T-cell (primary cell): ENCODE results near the gene GRAP2. TPM values are rescaled to one million over a fixed set of nuclear protein-coding genes. Genes with fewer than 3 reads are reported as not detected.
"Not testable (repeated sequence)": the region's sequence is repeated elsewhere in the genome, so short reads cannot be mapped to it uniquely, and the experiment has no call there.

Experiments
- ATAC-seq, 4 experiments: fragments of 200-7000 bp in 3 of 4; fragments of 150-1000 bp in 1 of 4; cut with Tn5 transposase; replicated peaks in 1 of 4; 1 replicate in 3 of 4; 2 replicates in 1 of 4; pipeline ENCODE4 v1.10.0; 2021; ENCODE audit warnings: moderate library complexity in 3 of 4, mild to moderate bottlenecking in 2 of 4, moderate number of reproducible peaks in 1 of 4
- CTCF ChIA-PET, 2 donors: fragments of 300-600 bp; sonication (Branson Sonifier 250); formaldehyde crosslinking; loops; one replicate each; lab custom pipeline; 2022; ENCODE audit warnings: antibody characterized with exemption in 2 of 2; lab: Charles Lee
- POLR2A ChIA-PET, 2 donors: fragments of 300-600 bp; sonication (Branson Sonifier 250); formaldehyde crosslinking; loops; one replicate each; lab custom pipeline; 2022; ENCODE audit warnings: antibody characterized with exemption in 2 of 2; lab: Charles Lee
- DNase-seq, 35 experiments: peaks; one replicate each; pipeline versions ENCODE4 v3.0.0 to v3.0.0-alpha.2; 2013 to 2023
- H3K27ac ChIP-seq: one replicate; pipeline ENCODE4 v1.5.1; 2013; ENCODE audit warnings: low read length
- H3K27me3 ChIP-seq, 2 experiments: replicated peaks in 1 of 2; 1 replicate in 1 of 2; 2 replicates in 1 of 2; pipeline versions ENCODE4 v1.6.1 to v1.7.0; 2013; ENCODE audit warnings: low read length in 1 of 2, mixed read lengths in 1 of 2; ENCODE audit not compliant: control insufficient read depth in 2 of 2, insufficient read depth in 2 of 2; ENCODE audit errors: extremely low read depth in 1 of 2
- H3K36me3 ChIP-seq, 2 donors: 1 replicate in 1 of 2; 2 replicates in 1 of 2; pipeline versions ENCODE4 v1.6.1 to v1.7.0; 2013; ENCODE audit warnings: low read length in 1 of 2; ENCODE audit not compliant: control insufficient read depth in 2 of 2, insufficient read depth in 1 of 2; ENCODE audit errors: extremely low read depth in 1 of 2
- H3K4me1 ChIP-seq, 2 experiments: 1 replicate in 1 of 2; 2 replicates in 1 of 2; pipeline versions ENCODE4 v1.6.1 to v1.7.0; 2013; ENCODE audit warnings: low read length in 2 of 2, mixed read lengths in 1 of 2; ENCODE audit not compliant: insufficient read depth in 2 of 2, control insufficient read depth in 1 of 2; ENCODE audit errors: extremely low read depth in 1 of 2
- H3K4me3 ChIP-seq, 2 donors: 1 replicate in 1 of 2; 2 replicates in 1 of 2; pipeline versions ENCODE4 v1.5.1 to v1.7.0; 2013; ENCODE audit warnings: mild to moderate bottlenecking in 2 of 2, low read length in 1 of 2, moderate library complexity in 1 of 2; ENCODE audit not compliant: control insufficient read depth in 1 of 2; ENCODE audit errors: extremely low read depth in 1 of 2
- H3K9me3 ChIP-seq: 2 replicates; pipeline ENCODE4 v1.7.0; 2013
- H3K27ac Mint-ChIP-seq, 2 donors: one replicate each; pipeline ENCODE4 v1.8.0; 2020 to 2021; ENCODE audit warnings: mild to moderate bottlenecking in 2 of 2, mixed read lengths in 2 of 2
- H3K27me3 Mint-ChIP-seq, 2 donors: one replicate each; pipeline ENCODE4 v1.8.0; 2021 to 2022; ENCODE audit warnings: mixed read lengths in 2 of 2
- H3K36me3 Mint-ChIP-seq: one replicate; pipeline ENCODE4 v1.8.0; 2021; ENCODE audit warnings: mixed read lengths
- H3K4me1 Mint-ChIP-seq, 3 donors: one replicate each; pipeline ENCODE4 v1.8.0; 2020 to 2022; ENCODE audit warnings: mixed read lengths in 3 of 3, mild to moderate bottlenecking in 1 of 3
- H3K4me3 Mint-ChIP-seq, 3 donors: one replicate each; pipeline ENCODE4 v1.8.0; 2020 to 2022; ENCODE audit warnings: mild to moderate bottlenecking in 3 of 3, mixed read lengths in 3 of 3, moderate library complexity in 3 of 3
- H3K9me3 Mint-ChIP-seq, 3 donors: one replicate each; pipeline ENCODE4 v1.8.0; 2020 to 2022; ENCODE audit warnings: mixed read lengths in 3 of 3
- WGBS: methylation state at CpG from one replicate; pipeline ENCODE4 v1.1.5; 2013; ENCODE audit warnings: missing lambda C conversion rate; ENCODE audit not compliant: insufficient coverage; 5-methylcytosine and 5-hydroxymethylcytosine counted together
- total RNA-seq, 35 experiments: library from RNA in 6 of 35; stranded (reverse) in 6 of 35; fragments of 120-200 nt in 1 of 35; gene quantifications; one replicate each; pipeline versions ENCODE4 v1.2.1 to v1.2.4 and lab custom pipeline; 2013 to 2026

The GRAP2 gene
- total RNA-seq, 5 donors from 2014 or later (not counting 1 experiment from before 2014, with no cell fraction given): 138 to 199 (median 157) TPM

- Mint-ChIP-seq H3K4me3 (no peak overlapping the region), H3K27me3 (no peaks in the 10 kb centered on the region), H3K27ac (no peak overlapping the region), H3K36me3 (no peaks in the 10 kb centered on the region), H3K4me1 (peaks cover 0 to 12% (median 0%) of the 10 kb centered on the region in 3 donors), H3K9me3 (no peaks in the 10 kb centered on the region)
- no peaks in the 10 kb centered on the region for H3K36me3 ChIP-seq
- H3K4me1 ChIP-seq: no peaks in the 10 kb centered on the region
- H3K27me3 ChIP-seq: no peaks in the 10 kb centered on the region
- H3K27ac ChIP-seq: no peak overlapping the region
- POLR2A ChIA-PET: interaction anchor here in 1 of 2 donors (0.7 kb wide), 1 partner anchor 9 kb away, joined by 6 read pairs; no protein-coding TSS in a partner anchor
- no peak overlapping the region for H3K4me3 ChIP-seq
- CTCF ChIA-PET: no interaction called here
- no peak for DNase-seq
- no peaks in the 10 kb centered on the region for H3K9me3 ChIP-seq
- no CpG with 5 or more reads among the region's 1 CpG for WGBS
- ATAC-seq: no peak
Observed at GRCh38 chr22:39868741-39869140, 32.1 kb upstream of the GRAP2 start.

- H3K9me3 Mint-ChIP-seq, DNase-seq, H3K36me3 Mint-ChIP-seq, POLR2A ChIA-PET, H3K4me3 Mint-ChIP-seq, H3K9me3 ChIP-seq, CTCF ChIA-PET, H3K27ac ChIP-seq, ATAC-seq, H3K27me3 Mint-ChIP-seq, H3K4me1 ChIP-seq, H3K36me3 ChIP-seq, H3K27me3 ChIP-seq, H3K27ac Mint-ChIP-seq, H3K4me3 ChIP-seq: not testable (repeated sequence)
- WGBS: 90% methylated on average over 2 of the region's 2 CpGs
- H3K4me1 Mint-ChIP-seq: peaks cover 0 to 12% (median 0%) of the 10 kb centered on the region in 3 donors
Observed at GRCh38 chr22:39869797-39870196, 31.1 kb upstream of the GRAP2 start.

GRCh38 chr22:39871008-39871798 lies 29.7 kb upstream of the GRAP2 start:
- DNase-seq (no peak), ATAC-seq (no peak)
- Mint-ChIP-seq H3K27me3 (no peaks in the 10 kb centered on the region), H3K27ac (no peak overlapping the region), H3K36me3 (no peaks in the 10 kb centered on the region), H3K4me3 (no peak overlapping the region), H3K9me3 (no peaks in the 10 kb centered on the region), H3K4me1 (peaks cover 0 to 9% (median 0%) of the 10 kb centered on the region in 3 donors)
- ChIA-PET CTCF (interaction anchor here (0.6 to 0.9 kb wide), 3 partner anchors 16 to 53 kb away, joined by 3 to 5 read pairs (median 3); no protein-coding TSS in a partner anchor), POLR2A (no interaction called here)
- Histone ChIP-seq H3K4me1 (no peaks in the 10 kb centered on the region), H3K27me3 (no peaks in the 10 kb centered on the region), H3K27ac (no peak overlapping the region), H3K36me3 (no peaks in the 10 kb centered on the region), H3K9me3 (no peaks in the 10 kb centered on the region), H3K4me3 (no peak overlapping the region)
- WGBS: no CpG with 5 or more reads among the region's 5 CpGs

- H3K9me3 ChIP-seq: no peaks in the 10 kb centered on the region
- H3K36me3 ChIP-seq: no peaks in the 10 kb centered on the region
- no peak overlapping the region for H3K4me3 Mint-ChIP-seq
- H3K4me1 Mint-ChIP-seq: peaks cover 0 to 6% (median 1%) of the 10 kb centered on the region in 3 donors
- no peaks in the 10 kb centered on the region for H3K27me3 Mint-ChIP-seq
- no peaks in the 10 kb centered on the region for H3K36me3 Mint-ChIP-seq
- WGBS: no CpG with 5 or more reads among the region's 1 CpG
- no peak for DNase-seq
- H3K27ac ChIP-seq: no peak overlapping the region
- H3K4me1 ChIP-seq: no peaks in the 10 kb centered on the region
- no peaks in the 10 kb centered on the region for H3K9me3 Mint-ChIP-seq
- ATAC-seq: no peak
- no peaks in the 10 kb centered on the region for H3K27me3 ChIP-seq
- no peak overlapping the region for H3K4me3 ChIP-seq
- H3K27ac Mint-ChIP-seq: no peak overlapping the region
- ChIA-PET CTCF (interaction anchor here in 1 of 2 donors (0.7 to 1.5 kb wide), 2 partner anchors 19 to 78 kb away, joined by 3 read pairs; no protein-coding TSS in a partner anchor), POLR2A (interaction anchor here in 1 of 2 donors (0.7 kb wide), 2 partner anchors 9 to 273 kb away, joined by 3 read pairs; no protein-coding TSS in a partner anchor)
Observed at GRCh38 chr22:39872548-39872947, 28.3 kb upstream of the GRAP2 start.

GRCh38 chr22:39873965-39874364 lies 26.9 kb upstream of the GRAP2 start:
- POLR2A ChIA-PET: no interaction called here
- H3K27ac Mint-ChIP-seq: no peak overlapping the region
- CTCF ChIA-PET: interaction anchor here in 1 of 2 donors (0.5 to 1.5 kb wide), 2 partner anchors 18 to 171 kb away, joined by 3 read pairs; no protein-coding TSS in a partner anchor
- no peaks in the 10 kb centered on the region for H3K36me3 Mint-ChIP-seq
- ATAC-seq (no peak), DNase-seq (no peak)
- peaks cover 0 to 11% (median 0%) of the 10 kb centered on the region in 3 donors for H3K4me1 Mint-ChIP-seq
- no peaks in the 10 kb centered on the region for H3K9me3 ChIP-seq
- H3K9me3 Mint-ChIP-seq: no peaks in the 10 kb centered on the region
- H3K4me3 Mint-ChIP-seq: no peak overlapping the region
- H3K27ac ChIP-seq: no peak overlapping the region
- H3K27me3 Mint-ChIP-seq: no peaks in the 10 kb centered on the region
- H3K4me3 ChIP-seq: no peak overlapping the region
- no CpG with 5 or more reads among the region's 1 CpG for WGBS
- no peaks in the 10 kb centered on the region for H3K36me3 ChIP-seq
- H3K4me1 ChIP-seq: no peaks in the 10 kb centered on the region
- no peaks in the 10 kb centered on the region for H3K27me3 ChIP-seq

GRCh38 chr22:39875176-39875885 lies 25.6 kb upstream of the GRAP2 start:
- H3K27ac ChIP-seq, POLR2A ChIA-PET, H3K4me3 Mint-ChIP-seq, H3K4me3 ChIP-seq, H3K36me3 ChIP-seq, H3K4me1 ChIP-seq, H3K9me3 ChIP-seq, H3K27me3 Mint-ChIP-seq, H3K9me3 Mint-ChIP-seq, H3K27me3 ChIP-seq, CTCF ChIA-PET, H3K36me3 Mint-ChIP-seq, H3K27ac Mint-ChIP-seq: not testable (repeated sequence)
- ATAC-seq (peak in 2 of 4 experiments; percentile 32 to 42), DNase-seq (peak in 1 of 35 experiments; percentile 30)
- 100% methylated on average over 3 of the region's 42 CpGs for WGBS
- H3K4me1 Mint-ChIP-seq: peaks cover 0 to 11% (median 0%) of the 10 kb centered on the region in 3 donors
